ENCODE data around the gene MYO1E. TPM values are rescaled to one million over a fixed set of nuclear protein-coding genes. Genes with fewer than 3 reads are reported as not detected.

MYO1E gene
- total RNA-seq, 4 donors from 2014 or later, result 49.7 to 76.1 (median 65.6) TPM

GRCh38 chr15:59173194-59173593 lies 199.5 kb downstream of the MYO1E start:
- Histone ChIP-seq H3K27ac (no peak overlapping the region), H3K4me3 (no peak overlapping the region), H3K9me3 (no peaks in the 10 kb centered on the region), H3K27me3 (no peaks in the 10 kb centered on the region), H3K36me3 (peaks cover 0 to 71% of the 10 kb centered on the region in 2 donors), H3K4me1 (peaks cover 0 to 31% (median 2%) of the 10 kb centered on the region in 3 donors)
- WGBS, 2 donors (ENCODE audit: low coverage in 1 of 2), result 95 to 96% methylated on average over 5 of the region's 5 CpGs
- TF ChIP-seq POLR2AphosphoS5 (IDR thresholded peaks at IDR 0.05) (no peak), POLR2A (IDR thresholded peaks at IDR 0.05) (no peak), CTCF (IDR thresholded peaks at IDR 0.05) (no peak)
- no peak for ATAC-seq

GRCh38 chr15:59172289-59172901 lies 200.3 kb downstream of the MYO1E start:
- no peak overlapping the region for H3K27ac ChIP-seq
- H3K36me3 ChIP-seq, result peaks cover 0 to 63% of the 10 kb centered on the region in 2 donors
- 92 to 98% methylated on average over 4 to 7 of the region's 7 CpGs for WGBS, 2 donors (ENCODE audit: low coverage in 1 of 2)
- ATAC-seq, result no peak
- H3K4me1 ChIP-seq, result peaks cover 0 to 31% (median 2%) of the 10 kb centered on the region in 3 donors
- no peaks in the 10 kb centered on the region for H3K27me3 ChIP-seq
- no peak overlapping the region for H3K4me3 ChIP-seq
- no peaks in the 10 kb centered on the region for H3K9me3 ChIP-seq
- TF ChIP-seq POLR2A (IDR thresholded peaks at IDR 0.05) (no peak), EP300 (IDR thresholded peaks at IDR 0.05) (no peak), CTCF (IDR thresholded peaks at IDR 0.05) (no peak), POLR2AphosphoS5 (IDR thresholded peaks at IDR 0.05) (no peak)

GRCh38 chr15:59171067-59171397 lies 201.6 kb downstream of the MYO1E start:
- Histone ChIP-seq H3K27me3 (no peaks in the 10 kb centered on the region), H3K36me3 (peaks cover 0 to 53% of the 10 kb centered on the region in 2 donors), H3K4me3 (no peak overlapping the region), H3K27ac (peak overlapping the region in 1 of 4 donors; percentile 53), H3K4me1 (peaks cover 0 to 31% (median 2%) of the 10 kb centered on the region in 3 donors), H3K9me3 (no peaks in the 10 kb centered on the region)
- WGBS, 2 donors (ENCODE audit: low coverage in 1 of 2), result no CpG with 5 or more reads among the region's 8 CpGs
- no peak for TF ChIP-seq CTCF (IDR thresholded peaks at IDR 0.05)
- TF ChIP-seq EP300 (IDR thresholded peaks at IDR 0.05), result no peak
- no peak for TF ChIP-seq POLR2AphosphoS5 (IDR thresholded peaks at IDR 0.05)
- no peak for TF ChIP-seq POLR2A (IDR thresholded peaks at IDR 0.05)
- no peak for ATAC-seq

- no peaks in the 10 kb centered on the region for H3K27me3 ChIP-seq
- ATAC-seq, result peak; percentile 48
- H3K9me3 ChIP-seq, result no peaks in the 10 kb centered on the region
- TF ChIP-seq EP300 (IDR thresholded peaks at IDR 0.05), result no peak
- no peak for TF ChIP-seq POLR2AphosphoS5 (IDR thresholded peaks at IDR 0.05)
- TF ChIP-seq CTCF (IDR thresholded peaks at IDR 0.05), result no peak
- no peak for TF ChIP-seq POLR2A (IDR thresholded peaks at IDR 0.05)
- WGBS, 2 donors (ENCODE audit: low coverage in 1 of 2), result 50 to 68% methylated on average over 2 to 7 of the region's 12 CpGs
- peak overlapping the region in 3 of 4 donors; percentile 53 to 73 (median 62) for H3K27ac ChIP-seq
- peaks cover 0 to 30% (median 2%) of the 10 kb centered on the region in 3 donors for H3K4me1 ChIP-seq
- peaks cover 0 to 55% of the 10 kb centered on the region in 2 donors for H3K36me3 ChIP-seq
- no peak overlapping the region for H3K4me3 ChIP-seq
Measured at GRCh38 chr15:59170295-59171066, 202.2 kb downstream of the MYO1E start.

Data from gastroesophageal sphincter (tissue), 4 donors.